ENCODE data around the gene CRYZL1. TPM values are rescaled to one million over a fixed set of nuclear protein-coding genes. Genes with fewer than 3 reads are reported as not detected.

CRYZL1 gene
- total and polyA plus RNA-seq, 10 donors, result 21.7 to 54.9 (median 33.6) TPM

GRCh38 chr21:33647587-33647986 is 6.0 kb upstream of the CRYZL1 start:
- TF ChIP-seq POLR2AphosphoS5 (IDR thresholded peaks at IDR 0.05) (no peak), POLR2A (IDR thresholded peaks at IDR 0.05) (no peak), CTCF (IDR thresholded peaks at IDR 0.05 in 8 of 11, conservative IDR thresholded peaks at IDR 0.05 in 3 of 11) (no peak)
- 90 to 97% (median 95%) methylated on average over 3 of the region's 3 CpGs for WGBS, 5 donors
- H3K4me1 ChIP-seq, result peaks cover 0 to 70% (median 43%) of the 10 kb centered on the region in 6 donors

GRCh38 chr21:33645730-33646129 is 4.2 kb upstream of the CRYZL1 start:
- intact Hi-C loops (cut with DNase I; ENCODE audit: low total_unique reads), result no loop called here
- TF ChIP-seq CTCF (IDR thresholded peaks at IDR 0.05 in 8 of 11, conservative IDR thresholded peaks at IDR 0.05 in 3 of 11), result no peak
- no peak for TF ChIP-seq POLR2AphosphoS5 (IDR thresholded peaks at IDR 0.05)
- no peak for TF ChIP-seq POLR2A (IDR thresholded peaks at IDR 0.05)
- no peak overlapping the region for H3K4me3 ChIP-seq
- no peak for DNase-seq
- H3K9me3 ChIP-seq, result no peaks in the 10 kb centered on the region
- H3K4me1 ChIP-seq, result peaks cover 3 to 61% (median 42%) of the 10 kb centered on the region in 6 donors
- peak overlapping the region in 4 of 8 donors; percentile 90 to 94 (median 92) for H3K27ac ChIP-seq
- H3K27me3 ChIP-seq (replicated peaks in 1 of 7), result peaks cover 0 to 26% (median 3%) of the 10 kb centered on the region in 7 donors
- H3K36me3 ChIP-seq, result no peaks in the 10 kb centered on the region
- WGBS, 5 donors, result 93 to 98% (median 94%) methylated on average over 4 of the region's 4 CpGs

More at GRCh38 chr21:33647587-33647986, 6.0 kb upstream of the CRYZL1 start:
- Histone ChIP-seq H3K36me3 (no peaks in the 10 kb centered on the region), H3K4me3 (no peak overlapping the region), H3K27ac (peak overlapping the region in 1 of 8 donors; percentile 68), H3K27me3 (replicated peaks in 1 of 7) (peaks cover 0 to 24% (median 3%) of the 10 kb centered on the region in 7 donors), H3K9me3 (no peaks in the 10 kb centered on the region)
- intact Hi-C loops (cut with DNase I; ENCODE audit: low total_unique reads), result no loop called here
- DNase-seq, result no peak

- H3K36me3 ChIP-seq, result no peaks in the 10 kb centered on the region
- peak overlapping the region in 6 of 8 donors; percentile 77 to 100 (median 98) for H3K4me3 ChIP-seq
- H3K27me3 ChIP-seq (replicated peaks in 1 of 7), result peaks cover 0 to 26% (median 3%) of the 10 kb centered on the region in 7 donors
- no peak for DNase-seq
- intact Hi-C loops (cut with DNase I; ENCODE audit: low total_unique reads), result no loop called here
- H3K4me1 ChIP-seq, result peaks cover 3 to 63% (median 42%) of the 10 kb centered on the region in 6 donors
- WGBS, 5 donors, result 49 to 72% (median 54%) methylated on average over 11 of the region's 11 CpGs
- TF ChIP-seq CTCF (IDR thresholded peaks at IDR 0.05 in 8 of 11, conservative IDR thresholded peaks at IDR 0.05 in 3 of 11) (no peak), POLR2A (IDR thresholded peaks at IDR 0.05) (no peak), POLR2AphosphoS5 (IDR thresholded peaks at IDR 0.05) (no peak)
- peak overlapping the region; percentile 67 to 94 (median 91) for H3K27ac ChIP-seq
- H3K9me3 ChIP-seq, result no peaks in the 10 kb centered on the region
These were observed 3.0 kb upstream of the CRYZL1 start for GRCh38 chr21:33644383-33645074.

- no peak for DNase-seq
- peaks cover 3 to 64% (median 40%) of the 10 kb centered on the region in 6 donors for H3K4me1 ChIP-seq
- no peaks in the 10 kb centered on the region for H3K36me3 ChIP-seq
- no peak for TF ChIP-seq POLR2A (IDR thresholded peaks at IDR 0.05)
- TF ChIP-seq CTCF (IDR thresholded peaks at IDR 0.05 in 8 of 11, conservative IDR thresholded peaks at IDR 0.05 in 3 of 11), result no peak
- TF ChIP-seq POLR2AphosphoS5 (IDR thresholded peaks at IDR 0.05), result no peak
- H3K27ac ChIP-seq, result peak overlapping the region; percentile 67 to 94 (median 91)
- H3K4me3 ChIP-seq, result peak overlapping the region; percentile 77 to 100 (median 94)
- intact Hi-C loops (cut with DNase I; ENCODE audit: low total_unique reads), result no loop called here
- H3K27me3 ChIP-seq (replicated peaks in 1 of 7), result peaks cover 0 to 26% (median 3%) of the 10 kb centered on the region in 7 donors
- WGBS, 5 donors, result 32 to 40% (median 36%) methylated on average over 7 of the region's 7 CpGs
- H3K9me3 ChIP-seq, result no peaks in the 10 kb centered on the region
These were observed 2.2 kb upstream of the CRYZL1 start for GRCh38 chr21:33643658-33644311.

Measured in spleen (tissue), 11 donors.